IPS DF 4.7 (cell line): ENCODE measurements around the gene RNF125.

ENCODE experiments used
- DNase-seq: peaks from one replicate; pipeline ENCODE4 v3.0.0-alpha.2; 2013; ENCODE audit warnings: low spot score; ENCODE audit errors: extremely low read depth

The RNF125 gene

GRCh38 chr18:32025744-32026143 is 7.1 kb downstream of the RNF125 start:
- no peak for DNase-seq

GRCh38 chr18:32026491-32027086 is 8.0 kb downstream of the RNF125 start:
- DNase-seq: no peak

GRCh38 chr18:32029558-32029957 is 10.9 kb downstream of the RNF125 start:
- DNase-seq: no peak

- DNase-seq: no peak
Observed at GRCh38 chr18:32032609-32033008, 14.0 kb downstream of the RNF125 start.

GRCh38 chr18:32036506-32037180 is 18.0 kb downstream of the RNF125 start:
- no peak for DNase-seq

GRCh38 chr18:32037616-32038015 is 19.0 kb downstream of the RNF125 start:
- no peak for DNase-seq

GRCh38 chr18:32040936-32041335 is 22.3 kb downstream of the RNF125 start:
- DNase-seq: no peak

GRCh38 chr18:32042337-32042736 is 23.7 kb downstream of the RNF125 start:
- no peak for DNase-seq

GRCh38 chr18:32048507-32049091 is 30.0 kb downstream of the RNF125 start:
- no peak for DNase-seq

- no peak for DNase-seq
Observed at GRCh38 chr18:32049393-32050171, 31.0 kb downstream of the RNF125 start.

GRCh38 chr18:32056613-32057358 is 38.2 kb downstream of the RNF125 start:
- DNase-seq: no peak

- peak; percentile 14 for DNase-seq
Observed at GRCh38 chr18:32057624-32058165, 39.1 kb downstream of the RNF125 start.

GRCh38 chr18:32060026-32060425 is 41.4 kb downstream of the RNF125 start:
- no peak for DNase-seq

GRCh38 chr18:32067375-32068167 is 48.9 kb downstream of the RNF125 start:
- DNase-seq: no peak

- no peak for DNase-seq
Observed at GRCh38 chr18:32072321-32072720, 53.7 kb downstream of the RNF125 start.

- DNase-seq: no peak
Observed at GRCh38 chr18:32074206-32074605, 55.6 kb downstream of the RNF125 start.

GRCh38 chr18:32078845-32079244 is 60.2 kb downstream of the RNF125 start:
- DNase-seq: no peak

- DNase-seq: no peak
Observed at GRCh38 chr18:32081881-32082280, 63.3 kb downstream of the RNF125 start.

- DNase-seq: no peak
Observed at GRCh38 chr18:32083781-32084180, 65.2 kb downstream of the RNF125 start.

- no peak for DNase-seq
Observed at GRCh38 chr18:32086881-32087280, 68.3 kb downstream of the RNF125 start.
